GM21423 (cell line): ENCODE results near the gene MGLL.

Source experiments
- ATAC-seq: cut with Tn5 transposase; IDR thresholded peaks from one replicate; pipeline ENCODE4 v1.9.1; 2021; ENCODE audit warnings: mild to moderate bottlenecking, moderate library complexity; ENCODE audit not compliant: unreplicated experiment

Gene MGLL

GRCh38 chr3:127730666-127731295, 91.5 kb downstream of the MGLL start:
- ATAC-seq = no peak

- no peak for ATAC-seq
These were observed 92.1 kb downstream of the MGLL start for GRCh38 chr3:127730171-127730570.

DNA sequence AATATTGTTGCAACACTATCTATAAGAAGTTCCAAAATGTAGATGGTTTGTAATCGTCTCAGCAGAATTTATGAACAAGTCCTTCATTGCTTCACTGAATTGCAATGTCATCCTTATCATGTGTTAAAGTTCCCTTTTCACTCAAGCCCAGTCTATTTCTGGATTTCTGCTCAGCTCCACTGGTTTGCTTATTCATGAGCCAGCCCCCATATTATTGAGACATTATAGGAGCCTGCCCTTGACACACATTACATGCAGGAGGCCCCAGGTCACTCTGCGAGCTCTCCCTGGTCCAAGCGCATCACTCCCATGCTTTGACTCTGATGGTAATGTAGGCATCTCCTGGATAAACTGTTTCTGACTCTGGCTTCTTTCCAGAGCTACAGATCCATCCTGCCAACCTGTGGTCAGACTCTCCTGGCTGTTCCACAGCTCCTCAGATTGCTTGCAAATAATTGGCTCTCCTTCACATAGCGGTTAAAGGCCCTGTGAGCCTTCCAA, 92.7 kb downstream of the MGLL start:
- ATAC-seq = no peak

DNA sequence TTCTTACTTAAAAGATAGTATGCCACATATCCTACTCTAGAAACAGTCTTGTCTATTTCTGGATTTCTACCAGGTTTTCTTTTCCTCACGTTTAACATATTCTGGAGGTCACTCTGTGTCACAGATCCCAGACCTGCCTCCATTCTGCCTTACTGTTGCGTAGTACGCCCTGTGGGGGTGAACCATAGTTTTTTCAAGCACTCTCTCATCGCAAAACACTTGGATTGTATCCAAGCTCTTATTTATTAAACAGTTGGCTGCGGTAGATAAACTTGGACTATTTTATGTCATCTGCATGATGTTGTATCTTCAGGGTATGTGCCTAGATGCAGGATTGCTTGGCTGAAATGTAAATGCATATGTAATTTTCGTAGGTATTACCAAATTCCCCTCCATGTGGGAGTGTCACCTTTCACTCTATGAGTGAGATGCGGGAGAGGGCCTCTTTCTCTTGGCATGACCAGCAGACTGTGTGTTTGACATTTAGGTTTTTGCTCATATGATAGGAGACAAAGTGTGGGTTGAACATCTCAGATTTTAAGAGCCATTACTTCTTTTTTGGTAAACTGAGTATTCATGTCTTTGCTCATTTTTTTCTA, 93.8 kb downstream of the MGLL start:
- ATAC-seq = no peak

DNA sequence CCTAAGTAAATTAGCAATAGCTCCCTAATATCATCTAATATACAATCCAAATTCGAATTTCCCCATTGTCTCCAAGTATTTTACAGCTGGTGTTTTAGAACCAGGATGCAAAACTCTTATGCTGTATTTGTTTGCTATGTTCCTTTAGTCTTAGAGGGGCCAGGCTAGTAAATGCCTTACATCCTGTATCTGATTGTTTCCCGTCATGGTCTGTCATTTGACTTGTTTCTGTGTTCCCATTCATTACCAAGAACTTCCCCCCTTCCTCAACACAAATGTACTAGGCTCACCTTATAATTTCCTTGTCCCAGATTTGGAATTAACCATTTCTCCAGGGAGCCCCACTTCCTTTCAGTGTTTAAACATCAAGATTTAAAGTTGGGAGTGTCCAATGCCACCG, 95.4 kb downstream of the MGLL start:
- ATAC-seq = no peak

DNA sequence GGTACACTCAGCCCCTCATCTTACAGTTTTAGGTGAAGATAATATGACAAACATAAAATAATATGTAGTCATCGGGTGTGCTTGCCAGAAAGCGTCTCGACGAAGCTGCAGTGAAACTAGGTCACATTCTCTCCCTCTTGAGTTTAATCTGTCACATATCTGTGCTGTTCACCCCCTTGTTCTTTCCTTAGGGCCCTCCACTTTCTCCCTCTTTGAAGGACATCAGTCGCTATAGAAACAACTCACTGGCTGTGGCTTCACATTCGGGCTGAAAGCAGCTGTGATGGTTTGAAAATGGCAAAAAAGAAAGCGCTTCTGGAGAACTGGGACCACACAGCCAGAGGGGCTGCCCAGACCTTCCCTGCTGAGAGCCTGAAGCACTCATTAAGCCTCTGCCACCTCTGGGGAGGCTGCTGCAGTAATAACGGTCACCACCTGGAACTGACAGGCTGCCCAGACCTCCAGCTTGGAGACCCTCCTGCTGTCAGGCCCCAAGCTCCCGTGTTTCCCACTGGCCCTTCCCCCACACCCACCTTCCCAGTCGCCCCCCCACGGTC, 99.2 kb downstream of the MGLL start:
- ATAC-seq = no peak

- ATAC-seq = no peak
These were observed 100.1 kb downstream of the MGLL start for GRCh38 chr3:127722091-127722784.

- ATAC-seq = no peak
These were observed 101.1 kb downstream of the MGLL start for GRCh38 chr3:127720985-127721935.

DNA sequence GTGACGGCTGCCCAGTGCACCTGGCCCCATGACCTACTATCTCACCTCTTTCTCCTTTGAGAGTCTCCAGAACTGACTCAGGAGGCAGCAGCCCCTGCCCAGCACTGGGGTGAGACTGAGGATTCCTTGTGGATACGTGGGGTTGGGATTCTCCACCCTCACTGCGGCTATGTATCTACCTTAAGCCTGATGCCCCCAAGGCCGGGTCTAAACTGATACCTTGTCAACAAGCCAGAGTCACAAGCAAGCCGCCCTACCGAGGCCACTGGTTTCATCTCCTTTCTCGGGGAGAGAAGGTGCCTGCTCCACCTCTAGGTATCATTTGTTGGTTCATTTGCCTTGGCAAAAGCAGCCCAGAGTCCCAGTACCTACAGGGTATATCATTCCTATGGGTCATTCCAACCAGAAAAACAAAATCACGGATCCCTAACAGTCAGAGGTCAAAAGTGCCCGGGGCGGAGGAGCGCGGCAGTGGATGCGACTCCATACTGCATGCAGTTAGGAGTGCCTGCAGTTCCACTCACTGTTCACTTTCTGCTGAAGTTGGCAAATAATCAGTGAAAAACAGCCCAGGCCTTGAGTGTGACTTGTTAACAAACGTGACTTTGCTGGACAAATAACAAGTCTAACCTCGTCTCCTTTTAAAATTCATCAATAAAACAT, 102.0 kb downstream of the MGLL start:
- ATAC-seq = no peak

- no peak for ATAC-seq
These were observed 102.9 kb downstream of the MGLL start for GRCh38 chr3:127719369-127719768.

- ATAC-seq = no peak
These were observed 103.4 kb downstream of the MGLL start for GRCh38 chr3:127718916-127719290.

DNA sequence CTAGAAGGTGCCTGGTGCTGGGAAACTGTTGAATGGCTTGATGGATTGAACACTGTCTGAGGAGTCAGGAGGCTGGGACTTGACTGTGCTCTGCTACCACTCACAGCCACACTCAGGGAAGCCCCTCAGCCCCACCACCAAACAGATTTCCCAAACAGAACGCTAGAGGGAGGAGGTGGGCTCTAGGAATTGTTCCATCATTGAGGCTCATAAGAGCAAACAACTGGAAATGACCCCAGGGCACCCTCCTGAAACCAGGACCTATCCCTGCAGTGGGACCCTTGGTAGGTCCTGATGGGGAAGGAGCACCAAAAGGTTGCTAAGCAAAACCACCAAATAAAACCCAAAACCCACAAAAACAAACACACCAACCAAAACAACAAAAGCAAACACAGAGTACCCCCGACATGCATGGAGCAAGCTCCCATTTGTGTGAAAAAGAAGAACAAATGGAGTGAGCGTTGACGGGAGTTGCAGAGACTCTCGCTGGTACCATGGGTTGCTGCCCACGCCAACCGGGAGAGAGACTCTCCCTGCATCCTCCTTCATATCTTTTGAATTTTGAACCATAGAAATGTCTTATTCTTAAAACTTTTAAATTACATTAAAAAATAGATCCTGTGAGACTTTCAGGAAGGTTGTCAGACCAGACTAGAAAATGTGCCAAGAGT, 103.9 kb downstream of the MGLL start:
- ATAC-seq = no peak

GRCh38 chr3:127717357-127718244, 104.7 kb downstream of the MGLL start:
- no peak for ATAC-seq

- ATAC-seq = no peak
These were observed 105.9 kb downstream of the MGLL start for GRCh38 chr3:127716384-127716783.

DNA sequence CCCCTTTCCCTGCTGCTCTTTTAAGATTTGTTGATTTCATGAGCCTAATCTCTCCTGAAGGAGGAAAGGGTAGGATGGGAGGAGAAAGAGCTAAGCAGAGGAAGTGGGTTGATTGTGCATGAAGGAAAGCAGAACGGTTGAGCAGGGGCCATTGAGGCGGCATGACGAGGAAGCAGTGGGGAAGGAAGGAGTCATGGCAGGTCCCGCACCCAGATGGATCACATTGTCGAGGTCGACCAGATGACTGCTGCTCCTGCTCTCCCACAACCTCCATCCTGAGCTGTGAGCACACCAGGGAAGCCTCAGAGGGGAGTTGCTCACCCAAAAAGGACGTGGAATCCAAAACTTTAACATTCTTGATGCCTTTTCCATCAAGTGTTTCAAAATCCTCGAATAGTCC, 106.8 kb downstream of the MGLL start:
- no peak for ATAC-seq

GRCh38 chr3:127714866-127715265, 107.4 kb downstream of the MGLL start:
- ATAC-seq = no peak

DNA sequence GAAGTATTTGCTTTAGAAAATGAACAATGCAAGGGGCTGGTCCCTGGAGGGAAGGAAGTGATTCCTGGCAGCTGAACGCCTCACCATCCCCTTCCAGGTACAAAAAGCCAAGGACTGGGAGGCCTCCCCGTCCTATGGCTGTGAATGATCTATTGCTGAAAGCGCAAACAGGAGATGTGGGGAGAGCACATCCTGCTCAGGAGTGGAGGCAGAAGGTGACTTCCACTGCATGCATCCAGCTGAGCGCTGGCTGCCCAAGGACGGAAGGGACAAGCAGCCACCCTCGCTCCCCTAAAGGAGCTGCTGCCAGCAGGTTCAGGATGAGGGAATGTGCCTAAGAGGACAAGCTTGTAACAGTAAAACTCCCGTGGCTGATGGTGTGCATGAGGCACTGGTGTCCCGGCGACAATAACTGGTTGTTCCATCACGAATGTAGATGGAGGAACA, 108.2 kb downstream of the MGLL start:
- no peak for ATAC-seq

GRCh38 chr3:127712881-127713771, 109.2 kb downstream of the MGLL start:
- no peak for ATAC-seq
